HG03469 (cell line): ENCODE measurements around the gene UBA7.
"Not testable (repeated sequence)": the region's sequence is repeated elsewhere in the genome, so short reads cannot be mapped to it uniquely, and the experiment has no call there.

Experiments used
- ATAC-seq: cut with Tn5 transposase; IDR thresholded peaks from one replicate; pipeline ENCODE4 v1.9.1; 2021; ENCODE audit warnings: mild to moderate bottlenecking, moderate library complexity, moderate number of reproducible peaks; ENCODE audit not compliant: unreplicated experiment

The UBA7 gene

GRCh38 chr3:49787182-49787464, 26.6 kb downstream of the UBA7 start:
- no peak for ATAC-seq

GRCh38 chr3:49786357-49787181, 27.2 kb downstream of the UBA7 start, which contains the start of gene IP6K1:
IP6K1 (minus strand) TSS chr3:49786542; CDS start chr3:49748040, 38,502 bp downstream.
- ATAC-seq = peak; percentile 96

- ATAC-seq = peak; percentile 27
These were observed 28.0 kb downstream of the UBA7 start for GRCh38 chr3:49785565-49786356.

- not testable (repeated sequence) for ATAC-seq
These were observed 31.5 kb downstream of the UBA7 start for GRCh38 chr3:49782277-49782676.

- ATAC-seq = no peak
These were observed 32.1 kb downstream of the UBA7 start for GRCh38 chr3:49781415-49782199.

- ATAC-seq = not testable (repeated sequence)
These were observed 32.8 kb downstream of the UBA7 start for GRCh38 chr3:49780975-49781365.

- no peak for ATAC-seq
These were observed 33.4 kb downstream of the UBA7 start for GRCh38 chr3:49780080-49780974.

GRCh38 chr3:49779358-49780079, 34.2 kb downstream of the UBA7 start:
- ATAC-seq = no peak

GRCh38 chr3:49776101-49776500, 37.7 kb downstream of the UBA7 start:
- not testable (repeated sequence) for ATAC-seq

GRCh38 chr3:49775538-49775937, 38.2 kb downstream of the UBA7 start:
- no peak for ATAC-seq

GRCh38 chr3:49772703-49773102, 41.0 kb downstream of the UBA7 start:
- no peak for ATAC-seq

- ATAC-seq = no peak
These were observed 42.3 kb downstream of the UBA7 start for GRCh38 chr3:49771340-49771938.

GRCh38 chr3:49769926-49770325, 43.8 kb downstream of the UBA7 start:
- no peak for ATAC-seq

GRCh38 chr3:49769286-49769915, 44.4 kb downstream of the UBA7 start:
- no peak for ATAC-seq

GRCh38 chr3:49763981-49764380, 49.8 kb downstream of the UBA7 start:
- no peak for ATAC-seq

GRCh38 chr3:49761661-49762060, 52.1 kb downstream of the UBA7 start:
- ATAC-seq = no peak

- no peak for ATAC-seq
These were observed 54.5 kb downstream of the UBA7 start for GRCh38 chr3:49759226-49759625.

GRCh38 chr3:49757197-49757596, 56.6 kb downstream of the UBA7 start:
- ATAC-seq = no peak

GRCh38 chr3:49756036-49756435, 57.7 kb downstream of the UBA7 start:
- ATAC-seq = no peak
